Measurements from ENCODE around the gene HTR4. TPM values are rescaled to one million over a fixed set of nuclear protein-coding genes. Genes with fewer than 3 reads are reported as not detected.

The HTR4 gene
- total RNA-seq, 1 donor from 2014 or later: not detected

- Mint-ChIP-seq H3K27me3 (ENCODE audit: low read depth) (peaks cover 34% of the 10 kb centered on the region), H3K4me1 (ENCODE audit: low read depth) (no peaks in the 10 kb centered on the region), H3K9me3 (ENCODE audit: low read depth) (no peaks in the 10 kb centered on the region), H3K36me3 (ENCODE audit: low read depth) (no peaks in the 10 kb centered on the region), H3K27ac (ENCODE audit: unreplicated experiment) (no peak overlapping the region), H3K4me3 (ENCODE audit: unreplicated experiment) (no peak overlapping the region)
- no peak for TF ChIP-seq CTCF (IDR thresholded peaks at IDR 0.05)
- DNase-seq (ENCODE audit: low spot score): no peak
These were observed 162.0 kb downstream of the HTR4 start for GRCh38 chr5:148492351-148492750.

GRCh38 chr5:148491793-148492184 lies 162.5 kb downstream of the HTR4 start:
- Mint-ChIP-seq H3K4me1 (ENCODE audit: low read depth) (no peaks in the 10 kb centered on the region), H3K27ac (ENCODE audit: unreplicated experiment) (no peak overlapping the region), H3K27me3 (ENCODE audit: low read depth) (peaks cover 38% of the 10 kb centered on the region), H3K36me3 (ENCODE audit: low read depth) (no peaks in the 10 kb centered on the region), H3K4me3 (ENCODE audit: unreplicated experiment) (no peak overlapping the region), H3K9me3 (ENCODE audit: low read depth) (no peaks in the 10 kb centered on the region)
- DNase-seq (ENCODE audit: low spot score): no peak
- TF ChIP-seq CTCF (IDR thresholded peaks at IDR 0.05): no peak

DNA sequence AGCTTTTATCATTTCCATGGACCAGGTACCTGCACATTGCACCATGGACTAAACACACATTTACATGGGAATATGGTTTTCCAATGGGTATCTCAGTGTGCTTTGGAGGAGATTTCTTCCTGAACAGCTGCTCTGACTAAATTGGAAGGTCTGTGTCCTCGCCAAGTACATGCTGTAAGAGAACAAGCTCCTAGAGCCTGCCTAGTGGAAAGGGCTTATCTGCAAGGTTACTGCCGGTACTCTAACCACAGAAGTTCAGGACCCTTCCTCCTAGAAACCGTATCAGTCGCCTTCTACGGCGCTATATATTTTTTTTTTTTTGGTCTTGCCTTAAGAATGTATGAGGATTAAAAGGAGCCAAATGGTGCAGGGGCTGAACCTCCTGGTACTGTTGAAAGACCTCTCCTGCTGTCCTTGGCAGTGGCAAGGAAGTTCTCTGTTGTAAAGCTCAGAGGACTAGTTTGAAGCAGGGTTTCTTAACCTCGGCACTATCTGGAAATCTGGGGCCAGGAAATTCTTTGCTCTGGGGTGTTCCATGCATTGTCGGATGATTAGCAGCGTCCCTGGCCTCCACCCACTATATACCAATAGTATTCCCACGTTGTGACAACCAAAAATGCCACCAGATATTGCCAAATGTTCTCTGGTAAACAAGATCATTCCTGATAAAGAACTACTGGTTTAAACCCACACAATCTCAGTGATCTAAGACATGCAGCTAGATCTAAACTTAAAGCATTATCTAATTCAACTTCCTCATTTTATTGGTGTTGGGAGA lies 163.1 kb downstream of the HTR4 start:
- Mint-ChIP-seq H3K9me3 (ENCODE audit: low read depth) (no peaks in the 10 kb centered on the region), H3K36me3 (ENCODE audit: low read depth) (no peaks in the 10 kb centered on the region), H3K27ac (ENCODE audit: unreplicated experiment) (no peak overlapping the region), H3K4me3 (ENCODE audit: unreplicated experiment) (no peak overlapping the region), H3K27me3 (ENCODE audit: low read depth) (peaks cover 43% of the 10 kb centered on the region), H3K4me1 (ENCODE audit: low read depth) (no peaks in the 10 kb centered on the region)
- no peak for DNase-seq (ENCODE audit: low spot score)
- no peak for TF ChIP-seq CTCF (IDR thresholded peaks at IDR 0.05)

DNA sequence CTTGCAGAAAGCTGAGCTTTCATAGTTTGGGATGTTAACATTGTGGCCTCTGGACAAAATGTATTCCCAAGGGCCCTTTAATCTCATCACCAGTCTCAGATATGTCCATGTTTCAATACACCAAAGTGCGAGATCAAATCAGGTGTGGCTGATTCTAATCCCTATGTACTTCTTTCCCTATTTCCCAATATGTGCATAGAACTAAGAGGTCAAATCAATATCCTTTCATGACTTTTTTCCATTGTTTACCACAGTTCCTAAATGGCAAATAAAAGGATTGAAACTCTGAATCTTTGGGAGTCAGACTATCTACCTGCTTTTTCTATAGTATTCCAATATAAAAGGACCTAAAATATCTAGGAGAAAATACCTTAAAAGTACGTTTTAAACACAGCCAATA lies 165.6 kb downstream of the HTR4 start:
- H3K9me3 Mint-ChIP-seq (ENCODE audit: low read depth): no peaks in the 10 kb centered on the region
- DNase-seq (ENCODE audit: low spot score): no peak

GRCh38 chr5:148486456-148486855 lies 167.9 kb downstream of the HTR4 start:
- H3K9me3 Mint-ChIP-seq (ENCODE audit: low read depth): no peaks in the 10 kb centered on the region
- H3K4me1 Mint-ChIP-seq (ENCODE audit: low read depth): peaks cover 6% of the 10 kb centered on the region
- H3K27me3 Mint-ChIP-seq (ENCODE audit: low read depth): peaks cover 45% of the 10 kb centered on the region
- DNase-seq (ENCODE audit: low spot score): no peak
- no peak for TF ChIP-seq CTCF (IDR thresholded peaks at IDR 0.05)
- H3K4me3 Mint-ChIP-seq (ENCODE audit: unreplicated experiment): no peak overlapping the region
- H3K27ac Mint-ChIP-seq (ENCODE audit: unreplicated experiment): no peak overlapping the region
- no peaks in the 10 kb centered on the region for H3K36me3 Mint-ChIP-seq (ENCODE audit: low read depth)

More for the DNA sequence above, 165.6 kb downstream of the HTR4 start:
- Mint-ChIP-seq H3K4me1 (ENCODE audit: low read depth) (peaks cover 6% of the 10 kb centered on the region), H3K36me3 (ENCODE audit: low read depth) (no peaks in the 10 kb centered on the region), H3K27ac (ENCODE audit: unreplicated experiment) (no peak overlapping the region), H3K27me3 (ENCODE audit: low read depth) (peaks cover 39% of the 10 kb centered on the region), H3K4me3 (ENCODE audit: unreplicated experiment) (no peak overlapping the region)
- TF ChIP-seq CTCF (IDR thresholded peaks at IDR 0.05): no peak

All from chondrocyte (in vitro differentiated cells).